Ovary (tissue), 3 donors: ENCODE results near the gene SLC22A2.

Experiments used
- CTCF ChIP-seq, 3 donors: fragments of 450-650 bp in 2 of 3; fragments of 200-600 bp in 1 of 3; IDR thresholded peaks; one replicate each; pipeline versions ENCODE4 v1.5.1 to v1.8.0; 2016 to 2022; ENCODE audit warnings: antibody characterized with exemption in 3 of 3, mild to moderate bottlenecking in 1 of 3
- POLR2A ChIP-seq: fragments of 450-650 bp; IDR thresholded peaks from one replicate; pipeline ENCODE4 v1.6.1; 2017; ENCODE audit warnings: antibody characterized with exemption, mild to moderate bottlenecking, moderate library complexity
- donor health status: DM: no; HTN: no; CAD: no.

GRCh38 chr6:160297310-160297709 lies 38.7 kb upstream of the SLC22A2 start:
- TF ChIP-seq CTCF (IDR thresholded peaks at IDR 0.05) (no peak), POLR2A (no peak)
